ENCODE results near the gene CTNNA2. TPM values are rescaled to one million over a fixed set of nuclear protein-coding genes. Genes with fewer than 3 reads are reported as not detected.

CTNNA2 gene
- total RNA-seq, 1 experiment from 2014 or later = 5.5 TPM

GRCh38 chr2:80205498-80205897, 692.6 kb downstream of the CTNNA2 start:
- Histone ChIP-seq H3K9me3 (ENCODE audit: control insufficient read depth, low read depth, low read length) (no peaks in the 10 kb centered on the region), H4K8ac (replicated peaks; ENCODE audit: insufficient read length, low read depth, low read length) (no peak overlapping the region), H3K27me3 (ENCODE audit: insufficient read depth, low read length) (no peaks in the 10 kb centered on the region), H3K4me2 (ENCODE audit: insufficient read depth, insufficient read length, low read length) (no peak overlapping the region), H3K9ac (ENCODE audit: extremely low read depth, insufficient read length, low read length) (no peak overlapping the region), H3K79me1 (ENCODE audit: insufficient read depth, low read depth, low read length, poor library complexity, severe bottlenecking) (no peaks in the 10 kb centered on the region), H2BK20ac (ENCODE audit: low read depth, low read length, poor library complexity, severe bottlenecking) (no peak overlapping the region), H3K18ac (ENCODE audit: insufficient read length, low read depth, low read length) (no peak overlapping the region), H3K56ac (ENCODE audit: insufficient read length, low read depth, low read length) (no peak overlapping the region), H3K14ac (ENCODE audit: insufficient read depth, low read length) (no peak overlapping the region), H3K23me2 (ENCODE audit: insufficient read length, low read depth, low read length, poor library complexity, severe bottlenecking) (no peaks in the 10 kb centered on the region), H2BK5ac (ENCODE audit: insufficient read length, low read length) (no peak overlapping the region), H3K79me2 (ENCODE audit: insufficient read depth, low read length) (no peaks in the 10 kb centered on the region), H2BK15ac (ENCODE audit: low read depth, low read length) (no peak overlapping the region), H3K4ac (ENCODE audit: low read depth, low read length) (no peak overlapping the region), H3K27ac (ENCODE audit: insufficient read length, low read depth, low read length) (no peak overlapping the region), H3T11ph (ENCODE audit: low read length) (no peak overlapping the region), H4K20me1 (ENCODE audit: control insufficient read depth, insufficient read depth, insufficient read length) (no peaks in the 10 kb centered on the region), H3K4me1 (ENCODE audit: insufficient read depth, low read length) (no peaks in the 10 kb centered on the region), H2AK5ac (ENCODE audit: insufficient read length, low read length) (no peak overlapping the region), H2AFZ (ENCODE audit: low read length) (no peak overlapping the region), H4K5ac (ENCODE audit: insufficient read length, low read depth, low read length) (no peak overlapping the region), H2BK120ac (ENCODE audit: low read depth, low read length, poor library complexity, severe bottlenecking) (no peak overlapping the region), H2BK12ac (ENCODE audit: insufficient read length, low read depth, low read length) (no peak overlapping the region), H4K91ac (ENCODE audit: insufficient read length, low read depth, low read length) (no peak overlapping the region), H3K23ac (ENCODE audit: insufficient read length, low read depth, low read length) (no peak overlapping the region)
- no peak for TF ChIP-seq CTCF (conservative IDR thresholded peaks at IDR 0.05)
- Mint-ChIP-seq H3K27ac (no peak overlapping the region), H3K27me3 (ENCODE audit: low read depth) (no peaks in the 10 kb centered on the region; the same call in none of the 2 replicates), H3K36me3 (ENCODE audit: insufficient read depth in 1 of 3, low read depth in 3 of 3) (peaks cover 12 to 33% (median 22%) of the 10 kb centered on the region in 3 experiments), H3K9me3 (peaks cover 30 to 32% of the 10 kb centered on the region in 2 experiments), H3K4me3 (no peak overlapping the region), H3K4me1 (no peaks in the 10 kb centered on the region)
- no CpG with 5 or more reads among the region's 2 CpGs for WGBS (ENCODE audit: extremely low coverage, insufficient read length, low lambda C conversion rate)
- DNase-seq = no peak

Measured in H9 (cell line).